SIG-M5 (cell line): ENCODE data around the gene FREM1.

Experiments
- DNase-seq: peaks from one replicate; lab custom pipeline; 2025; lab: John Stamatoyannopoulos, UW

Gene FREM1

GRCh38 chr9:14706530-14707140 is 203.6 kb downstream of the FREM1 start:
- DNase-seq: no peak

GRCh38 chr9:14705079-14705478 is 205.1 kb downstream of the FREM1 start:
- DNase-seq: no peak

- DNase-seq: no peak
These were observed 205.9 kb downstream of the FREM1 start for GRCh38 chr9:14704281-14704680.

GRCh38 chr9:14702200-14702720 is 208.0 kb downstream of the FREM1 start:
- no peak for DNase-seq

GRCh38 chr9:14693251-14693861 is 216.9 kb downstream of the FREM1 start, which contains the start of gene ZDHHC21:
Gene ZDHHC21, minus strand, starts transcription at chr9:14693432. Its CDS starts 19,092 bp downstream, at chr9:14674340.
- DNase-seq: no peak

- DNase-seq: no peak
These were observed 217.6 kb downstream of the FREM1 start for GRCh38 chr9:14692470-14693250.

GRCh38 chr9:14690948-14691730 is 219.1 kb downstream of the FREM1 start:
- no peak for DNase-seq

GRCh38 chr9:14687042-14687719 is 223.0 kb downstream of the FREM1 start:
- DNase-seq: no peak

- DNase-seq: no peak
These were observed 224.1 kb downstream of the FREM1 start for GRCh38 chr9:14686168-14686567.
